Omental fat pad (tissue), 4 donors: ENCODE results near the gene SYNPR. TPM values are rescaled to one million over a fixed set of nuclear protein-coding genes. Genes with fewer than 3 reads are reported as not detected.

Source experiments
- ATAC-seq: fragments of 150-250 bp; one replicate; pipeline ENCODE4 v1.9.1; 2016; ENCODE audit warnings: mild to moderate bottlenecking, moderate library complexity; ENCODE audit not compliant: low FRiP score
- DNase-seq: peaks from one replicate; pipeline ENCODE4 v3.0.0-alpha.2; 2019; ENCODE audit warnings: low spot score
- CTCF ChIP-seq, 3 donors: fragments of 450-650 bp; IDR thresholded peaks; one replicate each; pipeline ENCODE4 v1.5.1; 2016 to 2017; ENCODE audit warnings: antibody characterized with exemption in 3 of 3, mild to moderate bottlenecking in 3 of 3, moderate library complexity in 2 of 3
- total RNA-seq, 4 donors: library from RNA; depleted of rRNA; stranded (reverse); fragments of >200 nt; gene quantifications; one replicate each; pipeline ENCODE4 v1.1.0, GENCODE V29; 2016

The SYNPR gene
- total RNA-seq, 4 donors from 2014 or later: not detected

- no peak for TF ChIP-seq CTCF (IDR thresholded peaks at IDR 0.05)
- DNase-seq (no peak), ATAC-seq (no peak)
These were observed 260.8 kb downstream of the SYNPR start for GRCh38 chr3:63538919-63539318.

DNA sequence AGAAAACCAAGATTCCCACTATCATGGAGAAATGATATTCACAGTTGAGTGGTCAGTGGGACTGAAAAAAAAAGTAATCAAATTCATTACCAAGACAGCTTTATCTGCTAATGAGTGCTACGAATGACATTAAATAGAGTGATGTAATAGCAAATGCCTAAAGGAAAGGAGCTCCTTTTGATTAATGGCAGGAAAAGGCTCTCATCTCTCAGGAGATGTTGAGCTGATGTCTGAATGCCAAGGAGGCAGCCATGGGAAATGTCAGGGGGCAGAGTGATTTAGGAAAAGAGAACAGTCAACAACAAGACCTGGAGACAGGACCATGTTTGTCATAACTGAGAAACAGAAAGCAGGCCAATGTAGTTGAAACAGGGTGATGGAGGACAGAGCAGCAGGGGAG, 277.7 kb downstream of the SYNPR start:
- no peak for ATAC-seq

GRCh38 chr3:63556401-63556800, 278.3 kb downstream of the SYNPR start:
- no peak for DNase-seq
- no peak for ATAC-seq
- TF ChIP-seq CTCF (IDR thresholded peaks at IDR 0.05): no peak

More for the DNA sequence above, 277.7 kb downstream of the SYNPR start:
- no peak for TF ChIP-seq CTCF (IDR thresholded peaks at IDR 0.05)
- DNase-seq: no peak

DNA sequence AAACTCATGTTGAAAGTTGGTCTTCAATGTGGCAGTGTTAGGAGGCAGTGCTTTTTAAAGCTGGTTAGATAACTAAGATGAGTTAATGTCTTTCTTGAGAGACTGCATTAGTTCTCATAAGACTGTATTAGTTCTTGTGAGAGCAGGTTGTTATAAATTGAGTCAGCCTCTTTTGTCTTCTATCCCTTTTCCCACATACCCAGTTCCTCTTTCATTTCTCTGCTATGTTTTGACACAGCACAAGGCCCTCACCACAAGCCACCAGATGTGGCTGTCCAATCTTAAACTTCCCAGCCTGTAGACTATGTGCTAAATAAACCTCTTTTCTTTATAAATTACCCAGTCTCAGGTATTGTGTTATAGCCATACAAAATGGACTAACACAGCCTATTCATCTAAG, 279.8 kb downstream of the SYNPR start:
- ATAC-seq (no peak), DNase-seq (no peak)

DNA sequence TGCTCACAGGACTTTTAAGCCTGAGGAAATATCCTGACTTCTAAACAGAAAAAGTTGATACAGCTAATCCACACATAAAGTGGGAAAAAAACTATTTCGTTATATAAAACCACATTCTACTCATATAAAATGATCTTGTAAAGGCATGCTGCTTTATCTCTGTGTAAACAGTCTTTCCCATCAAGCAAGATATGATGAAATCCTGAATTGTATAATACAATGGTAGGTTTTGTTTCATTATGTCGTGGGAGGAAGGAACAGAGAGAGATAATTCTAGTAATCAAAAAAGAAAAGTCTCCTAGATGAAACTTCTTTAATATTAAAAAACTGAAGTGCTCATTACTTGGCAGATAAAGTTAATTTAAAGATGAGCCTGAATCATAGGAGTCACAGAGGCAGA, 281.8 kb downstream of the SYNPR start:
- DNase-seq (no peak), ATAC-seq (no peak)
- no peak for TF ChIP-seq CTCF (IDR thresholded peaks at IDR 0.05)

More for the DNA sequence above, 279.8 kb downstream of the SYNPR start:
- TF ChIP-seq CTCF (IDR thresholded peaks at IDR 0.05): no peak

- DNase-seq (no peak), ATAC-seq (no peak)
- no peak for TF ChIP-seq CTCF (IDR thresholded peaks at IDR 0.05)
These were observed 283.8 kb downstream of the SYNPR start for GRCh38 chr3:63561879-63562278.

DNA sequence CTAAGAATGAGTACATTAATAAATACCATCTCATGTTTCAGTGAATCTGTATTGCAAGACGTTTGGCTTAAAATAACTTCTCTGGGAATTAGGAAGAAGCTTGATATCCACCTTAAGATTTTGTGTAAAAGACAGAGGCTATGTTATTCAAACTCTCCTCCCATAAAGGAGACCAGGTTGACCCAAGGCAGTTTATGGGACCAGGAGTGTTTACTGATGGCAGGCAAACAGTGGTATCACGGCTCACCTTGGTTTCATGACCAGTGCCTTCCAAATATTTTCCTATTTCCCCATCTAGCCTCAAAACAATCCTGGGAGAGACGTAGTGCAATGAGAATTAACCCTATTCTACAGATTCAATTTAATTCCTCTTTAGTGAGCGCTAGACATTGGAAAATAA, 284.2 kb downstream of the SYNPR start:
- no peak for ATAC-seq
- no peak for DNase-seq
- no peak for TF ChIP-seq CTCF (IDR thresholded peaks at IDR 0.05)
